Measurements from ENCODE around the gene PLEKHH3. TPM values are rescaled to one million over a fixed set of nuclear protein-coding genes. Genes with fewer than 3 reads are reported as not detected.

PLEKHH3 gene
- total RNA-seq, 1 experiment from 2014 or later: 32.2 TPM

- no peak for DNase-seq (ENCODE audit: low read depth, low spot score)
- intact Hi-C loops (cut with micrococcal nuclease; ENCODE audit: unreplicated experiment) (loop anchor here (5.0 kb wide), 1 partner anchor 101 kb away; the partner anchor contains the start of gene PSMC3IP), in situ Hi-C loops (cut with HindIII; ENCODE audit: low pct_unique_long_range_greater_than_20kb, low sequenced_read_pairs) (no loop called here)
- Histone ChIP-seq H3K36me3 (ENCODE audit: control insufficient read depth, insufficient read depth, low read length) (no peaks in the 10 kb centered on the region; the same call in 1 of the 2 replicates), H3K27ac (ENCODE audit: low read length) (peak overlapping the region; percentile 95), H3K4me3 (ENCODE audit: low read depth in 2 of 2, low read length in 2 of 2) (peak overlapping the region; percentile 52 to 67), H3K27me3 (ENCODE audit: control insufficient read depth, insufficient read depth, low read length) (no peaks in the 10 kb centered on the region), H3K4me1 (ENCODE audit: control insufficient read depth, insufficient read depth, low read length) (peaks cover 22% of the 10 kb centered on the region), H3K9me3 (ENCODE audit: control insufficient read depth, insufficient read depth, low read depth, low read length) (no peaks in the 10 kb centered on the region)
- ATAC-seq: peak; percentile 58
- TF ChIP-seq CTCF (IDR thresholded peaks at IDR 0.05) (no peak), REST (IDR thresholded peaks at IDR 0.05; ENCODE audit: insufficient read depth in 1 of 2, low read depth in 2 of 2, low read length in 1 of 2) (no peak), POLR2AphosphoS5 (IDR thresholded peaks at IDR 0.05; ENCODE audit: low read depth, low read length) (peak; percentile 48), SIN3A (IDR thresholded peaks at IDR 0.05; ENCODE audit: borderline replicate concordance, insufficient read depth, low read depth, low read length) (no peak)
- BruUV-seq (replicated peaks): no TSS peak
- POLR2A ChIA-PET: interaction anchor here (0.6 kb wide), 3 partner anchors 44 to 320 kb away, joined by 3 to 5 read pairs (median 3); partner anchors contain the start of gene RPL27
- CTCF ChIA-PET: interaction anchor here (1.2 kb wide), 1 partner anchor 100 kb away, joined by 9 read pairs; the partner anchor contains the start of gene PSMC3IP
These were observed 1.4 kb upstream of the PLEKHH3 start for GRCh38 chr17:42677921-42678781.

GRCh38 chr17:42677012-42677857 is 441 bp upstream of the PLEKHH3 start:
- no peaks in the 10 kb centered on the region for H3K9me3 ChIP-seq (ENCODE audit: control insufficient read depth, insufficient read depth, low read depth, low read length)
- intact Hi-C loops (cut with micrococcal nuclease; ENCODE audit: unreplicated experiment): loop anchor here (5.0 kb wide), 1 partner anchor 100 kb away; the partner anchor contains the start of gene PSMC3IP
- ChIA-PET POLR2A (interaction anchor here (0.5 to 0.7 kb wide), 3 partner anchors 9 to 321 kb away, joined by 3 to 6 read pairs (median 3); partner anchors contain the start of gene RPL27), CTCF (no interaction called here)
- DNase-seq (ENCODE audit: low read depth, low spot score) (peak; percentile 93), ATAC-seq (peak; percentile 82)
- H3K36me3 ChIP-seq (ENCODE audit: control insufficient read depth, insufficient read depth, low read length): no peaks in the 10 kb centered on the region; the same call in 1 of the 2 replicates
- in situ Hi-C loops (cut with HindIII; ENCODE audit: low pct_unique_long_range_greater_than_20kb, low sequenced_read_pairs): no loop called here
- TF ChIP-seq SIN3A (IDR thresholded peaks at IDR 0.05; ENCODE audit: borderline replicate concordance, insufficient read depth, low read depth, low read length) (no peak), REST (IDR thresholded peaks at IDR 0.05; ENCODE audit: insufficient read depth in 1 of 2, low read depth in 2 of 2, low read length in 1 of 2) (no peak), TCF7L2 (IDR thresholded peaks at IDR 0.05; ENCODE audit: low read depth, low read length) (no peak), POLR2AphosphoS5 (IDR thresholded peaks at IDR 0.05; ENCODE audit: low read depth, low read length) (no peak; the same call in 1 of the 2 replicates), CTCF (IDR thresholded peaks at IDR 0.05) (no peak)
- H3K27ac ChIP-seq (ENCODE audit: low read length): peak overlapping the region; percentile 86
- H3K4me1 ChIP-seq (ENCODE audit: control insufficient read depth, insufficient read depth, low read length): peaks cover 22% of the 10 kb centered on the region
- H3K27me3 ChIP-seq (ENCODE audit: control insufficient read depth, insufficient read depth, low read length): no peaks in the 10 kb centered on the region
- BruUV-seq (replicated peaks): no TSS peak
- H3K4me3 ChIP-seq (ENCODE audit: low read depth in 2 of 2, low read length in 2 of 2): peak overlapping the region; percentile 85 to 95
